ENCODE results near the gene RPTOR. TPM values are rescaled to one million over a fixed set of nuclear protein-coding genes. Genes with fewer than 3 reads are reported as not detected.
A peak's percentile ranks its signal among the peaks of the same experiment; 100 is the strongest.

Gene RPTOR
- total and polyA plus RNA-seq, 2 experiments from 2014 or later, result 6.6 to 16.1 TPM

GRCh38 chr17:80777274-80777673 is 232.6 kb downstream of the RPTOR start:
- 98 to 99% methylated on average over 6 of the region's 6 CpGs for WGBS, 2 experiments (ENCODE audit: low coverage in 1 of 2, low lambda C conversion rate in 2 of 2, missing lambda C conversion rate in 2 of 2)
- Histone ChIP-seq H4K20me1 (ENCODE audit: insufficient read depth) (no peaks in the 10 kb centered on the region), H3K36me3 (ENCODE audit: low read depth) (no peaks in the 10 kb centered on the region), H3K9me2 (ENCODE audit: insufficient read depth) (no peaks in the 10 kb centered on the region), H2AFZ (no peak overlapping the region), H3K79me2 (ENCODE audit: insufficient read depth) (no peaks in the 10 kb centered on the region), H3K27ac (no peak overlapping the region), H3K4me2 (ENCODE audit: unreplicated experiment) (no peak overlapping the region), H3F3A (ENCODE audit: insufficient read depth) (no peaks in the 10 kb centered on the region), H3K9ac (no peak overlapping the region), H3K27me3 (replicated peaks; ENCODE audit: insufficient read depth) (no peaks in the 10 kb centered on the region), H3K4me1 (ENCODE audit: insufficient read depth) (peaks cover 20% of the 10 kb centered on the region), H3K4me3 (no peak overlapping the region), H3K9me3 (ENCODE audit: low read depth) (no peaks in the 10 kb centered on the region)
- in situ Hi-C loops (cut with MboI), result no loop called here
- TF ChIP-seq EZH2 (IDR thresholded peaks at IDR 0.05; ENCODE audit: insufficient read depth, poor library complexity, severe bottlenecking) (no peak), EZH2phosphoT487 (IDR thresholded peaks at IDR 0.05; ENCODE audit: insufficient read depth, low read depth) (no peak)
- DNase-seq, result no peak

GRCh38 chr17:80778716-80779115 is 234.1 kb downstream of the RPTOR start:
- Histone ChIP-seq H3K4me1 (ENCODE audit: insufficient read depth) (peaks cover 29% of the 10 kb centered on the region), H3K36me3 (ENCODE audit: low read depth) (no peaks in the 10 kb centered on the region), H3K4me3 (no peak overlapping the region), H3K9me2 (ENCODE audit: insufficient read depth) (no peaks in the 10 kb centered on the region), H3K4me2 (ENCODE audit: unreplicated experiment) (no peak overlapping the region), H2AFZ (no peak overlapping the region), H3F3A (ENCODE audit: insufficient read depth) (peaks cover 11% of the 10 kb centered on the region), H3K27me3 (replicated peaks; ENCODE audit: insufficient read depth) (no peaks in the 10 kb centered on the region), H3K79me2 (ENCODE audit: insufficient read depth) (no peaks in the 10 kb centered on the region), H4K20me1 (ENCODE audit: insufficient read depth) (no peaks in the 10 kb centered on the region), H3K9ac (no peak overlapping the region), H3K27ac (no peak overlapping the region), H3K9me3 (ENCODE audit: low read depth) (no peaks in the 10 kb centered on the region)
- WGBS, 2 experiments (ENCODE audit: low coverage in 1 of 2, low lambda C conversion rate in 2 of 2, missing lambda C conversion rate in 2 of 2), result 96 to 97% methylated on average over 13 of the region's 13 CpGs
- TF ChIP-seq EZH2 (IDR thresholded peaks at IDR 0.05; ENCODE audit: insufficient read depth, poor library complexity, severe bottlenecking) (no peak), EZH2phosphoT487 (IDR thresholded peaks at IDR 0.05; ENCODE audit: insufficient read depth, low read depth) (no peak)
- no peak for DNase-seq
- in situ Hi-C loops (cut with MboI), result no loop called here

GRCh38 chr17:80779336-80779735 is 234.7 kb downstream of the RPTOR start:
- Histone ChIP-seq H3K36me3 (ENCODE audit: low read depth) (no peaks in the 10 kb centered on the region), H3K9ac (no peak overlapping the region), H3K9me3 (ENCODE audit: low read depth) (no peaks in the 10 kb centered on the region), H3K79me2 (ENCODE audit: insufficient read depth) (no peaks in the 10 kb centered on the region), H2AFZ (no peak overlapping the region), H4K20me1 (ENCODE audit: insufficient read depth) (no peaks in the 10 kb centered on the region), H3K9me2 (ENCODE audit: insufficient read depth) (no peaks in the 10 kb centered on the region), H3K4me1 (ENCODE audit: insufficient read depth) (peaks cover 32% of the 10 kb centered on the region), H3K4me3 (no peak overlapping the region), H3K27ac (no peak overlapping the region), H3F3A (ENCODE audit: insufficient read depth) (peaks cover 16% of the 10 kb centered on the region), H3K27me3 (replicated peaks; ENCODE audit: insufficient read depth) (no peaks in the 10 kb centered on the region), H3K4me2 (ENCODE audit: unreplicated experiment) (peak overlapping the region; percentile 25)
- in situ Hi-C loops (cut with MboI), result no loop called here
- DNase-seq, result no peak
- TF ChIP-seq EZH2 (IDR thresholded peaks at IDR 0.05; ENCODE audit: insufficient read depth, poor library complexity, severe bottlenecking) (no peak), EZH2phosphoT487 (IDR thresholded peaks at IDR 0.05; ENCODE audit: insufficient read depth, low read depth) (no peak)
- 96 to 97% methylated on average over 24 of the region's 24 CpGs for WGBS, 2 experiments (ENCODE audit: low coverage in 1 of 2, low lambda C conversion rate in 2 of 2, missing lambda C conversion rate in 2 of 2)

- TF ChIP-seq EZH2phosphoT487 (IDR thresholded peaks at IDR 0.05; ENCODE audit: insufficient read depth, low read depth) (no peak), EZH2 (IDR thresholded peaks at IDR 0.05; ENCODE audit: insufficient read depth, poor library complexity, severe bottlenecking) (no peak)
- Histone ChIP-seq H3F3A (ENCODE audit: insufficient read depth) (peaks cover 16% of the 10 kb centered on the region), H3K27ac (peak overlapping the region; percentile 13), H3K9ac (no peak overlapping the region), H4K20me1 (ENCODE audit: insufficient read depth) (no peaks in the 10 kb centered on the region), H3K79me2 (ENCODE audit: insufficient read depth) (no peaks in the 10 kb centered on the region), H3K4me3 (peak overlapping the region; percentile 27), H3K36me3 (ENCODE audit: low read depth) (no peaks in the 10 kb centered on the region), H3K4me2 (ENCODE audit: unreplicated experiment) (peak overlapping the region; percentile 25), H3K9me3 (ENCODE audit: low read depth) (no peaks in the 10 kb centered on the region), H3K4me1 (ENCODE audit: insufficient read depth) (peaks cover 33% of the 10 kb centered on the region), H2AFZ (0 out of 2 replicates have a peak overlapping the region, but pooled peaks have one; percentile 21), H3K27me3 (replicated peaks; ENCODE audit: insufficient read depth) (no peaks in the 10 kb centered on the region), H3K9me2 (ENCODE audit: insufficient read depth) (no peaks in the 10 kb centered on the region)
- DNase-seq, result peak; percentile 84
- 8 to 13% methylated on average over 14 to 16 of the region's 16 CpGs for WGBS, 2 experiments (ENCODE audit: low coverage in 1 of 2, low lambda C conversion rate in 2 of 2, missing lambda C conversion rate in 2 of 2)
- in situ Hi-C loops (cut with MboI), result no loop called here
Measured at GRCh38 chr17:80779961-80780380, 235.3 kb downstream of the RPTOR start.
